LNCAP (cell line): ENCODE results near the gene NPDC1.

Experiments used
- CTCF ChIP-seq: fragments of 450-650 bp; IDR thresholded peaks from 2 replicates; pipeline ENCODE4 v1.5.1; 2017; ENCODE audit warnings: mild to moderate bottlenecking

NPDC1 gene

GRCh38 chr9:137044037-137044436 is 1.9 kb downstream of the NPDC1 start:
- no peak for TF ChIP-seq CTCF

GRCh38 chr9:137042751-137043727 is 2.9 kb downstream of the NPDC1 start:
- TF ChIP-seq CTCF, result no peak

DNA sequence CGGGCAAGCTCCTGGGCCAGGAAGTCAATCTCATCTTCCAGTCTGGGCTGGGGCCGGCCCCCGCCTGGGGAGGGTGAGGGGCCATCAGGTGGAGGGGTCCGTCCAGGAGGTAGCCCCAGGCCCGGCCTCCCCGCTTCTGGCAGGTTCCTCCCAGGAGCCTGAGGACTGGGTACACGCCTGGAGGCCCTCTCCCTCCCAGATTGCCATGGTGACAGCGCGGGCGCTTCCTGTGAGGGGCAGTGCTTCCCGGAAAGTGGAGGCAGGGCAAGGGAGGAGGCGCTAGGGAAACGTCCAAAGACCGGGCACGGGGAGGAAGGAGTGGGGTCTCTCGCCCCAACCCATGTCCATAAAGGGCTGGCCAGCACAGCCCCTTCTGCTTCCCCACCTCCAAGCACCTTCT is 4.9 kb downstream of the NPDC1 start:
- TF ChIP-seq CTCF, result no peak

DNA sequence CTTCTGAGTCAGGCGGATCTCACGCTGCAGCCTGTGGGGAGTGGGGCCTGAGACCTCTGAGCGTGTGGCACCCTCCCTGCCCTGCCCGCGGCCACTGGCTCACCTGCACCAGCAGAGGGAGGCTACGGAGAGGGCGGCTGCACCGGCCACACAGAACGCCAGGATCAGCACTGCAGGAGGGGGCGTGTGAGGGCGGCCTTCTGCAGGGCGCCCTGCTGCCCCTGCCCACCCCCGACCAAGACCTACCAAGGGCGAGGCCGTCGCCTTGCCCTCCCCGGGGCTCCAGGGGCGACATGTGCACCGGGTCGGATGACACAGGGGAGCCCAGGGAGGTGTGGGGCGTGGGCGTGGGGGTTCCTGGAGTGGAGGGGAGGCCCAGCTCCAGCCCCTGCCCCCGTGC is 5.4 kb downstream of the NPDC1 start:
- TF ChIP-seq CTCF, result no peak

GRCh38 chr9:137039611-137040366 is 6.2 kb downstream of the NPDC1 start:
- TF ChIP-seq CTCF, result no peak

GRCh38 chr9:137038916-137039315 is 7.1 kb downstream of the NPDC1 start:
- no peak for TF ChIP-seq CTCF

DNA sequence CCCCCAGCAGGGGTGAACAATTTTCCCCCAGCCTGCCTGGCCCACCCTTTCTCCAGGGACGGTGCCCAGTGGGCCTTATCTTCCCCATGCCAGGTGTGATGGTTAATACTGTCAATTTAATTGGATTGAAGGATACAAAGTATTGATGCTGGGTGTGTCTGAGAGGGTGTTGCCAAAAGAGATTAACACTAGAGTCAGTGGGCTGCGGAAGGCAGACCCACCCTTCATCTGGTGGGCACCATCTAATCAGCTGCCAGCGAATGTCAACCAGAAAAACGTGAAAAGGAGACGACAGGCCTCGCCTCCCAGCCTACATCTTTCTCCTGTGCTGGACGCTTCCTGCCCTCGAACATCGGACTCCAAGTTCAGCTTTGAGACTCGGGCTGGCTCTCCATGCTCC is 8.5 kb downstream of the NPDC1 start:
- no peak for TF ChIP-seq CTCF
